HEK293 (cell line): ENCODE data around the gene SLC1A6.

ENCODE experiments used
- HOXC10 ChIP-seq: sonication (generic); formaldehyde crosslinking; IDR thresholded peaks from 2 replicates; pipeline ENCODE4 v1.8.1; 2023; ENCODE audit warnings: mild to moderate bottlenecking, missing genetic modification reagents
- SALL2 ChIP-seq: fragments of 450-650 bp; formaldehyde crosslinking; IDR thresholded peaks from 2 replicates; pipeline ENCODE4 v1.5.0; 2017; ENCODE audit warnings: missing biosample characterization, mild to moderate bottlenecking, missing genetic modification characterization, borderline replicate concordance
- SP2 ChIP-seq: fragments of 450-650 bp; formaldehyde crosslinking; IDR thresholded peaks from 2 replicates; pipeline ENCODE4 v1.5.1; 2016; ENCODE audit warnings: missing biosample characterization, missing genetic modification characterization
- TCF7L2 ChIP-seq: IDR thresholded peaks from 2 replicates; pipeline ENCODE4 v1.6.1; 2011; ENCODE audit warnings: low read depth, mild to moderate bottlenecking, inconsistent platforms, low read length, moderate library complexity, borderline replicate concordance
- ZBTB7A ChIP-seq: fragments of 450-650 bp; formaldehyde crosslinking; IDR thresholded peaks from 2 replicates; pipeline ENCODE4 v1.5.1; 2016; ENCODE audit warnings: low read depth, missing biosample characterization, missing genetic modification characterization
- ZEB2 ChIP-seq: fragments of 450-650 bp; formaldehyde crosslinking; IDR thresholded peaks from 2 replicates; pipeline ENCODE4 v1.5.1; 2016; ENCODE audit warnings: missing biosample characterization, missing genetic modification characterization
- ZNF433 ChIP-seq: fragments of 450-650 bp; formaldehyde crosslinking; IDR thresholded peaks from 2 replicates; pipeline ENCODE4 v1.5.1; 2016; ENCODE audit warnings: missing biosample characterization, missing genetic modification characterization, low read depth
- ZNF629 ChIP-seq: fragments of 450-650 bp; formaldehyde crosslinking; IDR thresholded peaks from 2 replicates; pipeline ENCODE4 v1.5.1; 2017; ENCODE audit warnings: missing biosample characterization, missing genetic modification characterization
- ZNF792 ChIP-seq: fragments of 450-650 bp; formaldehyde crosslinking; IDR thresholded peaks from 2 replicates; pipeline ENCODE4 v1.5.1; 2016; ENCODE audit warnings: missing biosample characterization, missing genetic modification characterization
- ZSCAN16 ChIP-seq: fragments of 450-650 bp; formaldehyde crosslinking; IDR thresholded peaks from 2 replicates; pipeline ENCODE4 v1.5.1; 2016; ENCODE audit warnings: missing biosample characterization, missing genetic modification characterization
- ZSCAN30 ChIP-seq: fragments of 450-650 bp; IDR thresholded peaks from 2 replicates; pipeline ENCODE4 v1.5.1; 2018; ENCODE audit warnings: missing biosample characterization, mild to moderate bottlenecking, missing genetic modification characterization, moderate library complexity
- TF ChIP-seq, protein P1 (sequence below): fragments of 450-650 bp; formaldehyde crosslinking; IDR thresholded peaks from 2 replicates; pipeline ENCODE4 v1.5.1; 2016; ENCODE audit warnings: missing biosample characterization, missing genetic modification characterization

DNA sequence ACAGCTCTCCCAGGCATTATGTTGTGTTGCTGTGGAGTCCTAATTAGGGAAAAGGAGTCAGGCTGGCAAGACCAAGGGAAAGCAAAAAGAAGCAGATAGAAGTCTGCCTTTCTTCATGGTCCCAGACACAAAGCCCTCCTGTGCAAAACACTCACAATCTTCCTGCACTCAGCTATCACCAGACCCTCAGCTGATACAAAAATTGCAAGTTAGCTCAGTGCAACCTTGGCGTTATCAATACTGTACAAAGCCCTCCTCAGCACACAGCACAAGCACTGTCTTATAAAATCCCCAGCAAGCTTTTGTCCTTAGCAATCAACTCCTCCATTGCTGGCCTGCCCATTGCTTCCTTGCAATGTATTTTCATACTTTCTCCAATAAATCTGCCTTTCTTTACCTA, 35.2 kb downstream of the SLC1A6 start:
- TF ChIP-seq, protein P1, sequence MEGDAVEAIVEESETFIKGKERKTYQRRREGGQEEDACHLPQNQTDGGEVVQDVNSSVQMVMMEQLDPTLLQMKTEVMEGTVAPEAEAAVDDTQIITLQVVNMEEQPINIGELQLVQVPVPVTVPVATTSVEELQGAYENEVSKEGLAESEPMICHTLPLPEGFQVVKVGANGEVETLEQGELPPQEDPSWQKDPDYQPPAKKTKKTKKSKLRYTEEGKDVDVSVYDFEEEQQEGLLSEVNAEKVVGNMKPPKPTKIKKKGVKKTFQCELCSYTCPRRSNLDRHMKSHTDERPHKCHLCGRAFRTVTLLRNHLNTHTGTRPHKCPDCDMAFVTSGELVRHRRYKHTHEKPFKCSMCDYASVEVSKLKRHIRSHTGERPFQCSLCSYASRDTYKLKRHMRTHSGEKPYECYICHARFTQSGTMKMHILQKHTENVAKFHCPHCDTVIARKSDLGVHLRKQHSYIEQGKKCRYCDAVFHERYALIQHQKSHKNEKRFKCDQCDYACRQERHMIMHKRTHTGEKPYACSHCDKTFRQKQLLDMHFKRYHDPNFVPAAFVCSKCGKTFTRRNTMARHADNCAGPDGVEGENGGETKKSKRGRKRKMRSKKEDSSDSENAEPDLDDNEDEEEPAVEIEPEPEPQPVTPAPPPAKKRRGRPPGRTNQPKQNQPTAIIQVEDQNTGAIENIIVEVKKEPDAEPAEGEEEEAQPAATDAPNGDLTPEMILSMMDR (tag by site-specific recombination), result no peak
- no peak for TF ChIP-seq ZSCAN16 (tag by site-specific recombination)
- TF ChIP-seq SP2, result no peak
- no peak for TF ChIP-seq TCF7L2
- no peak for TF ChIP-seq SALL2 (tag by site-specific recombination)
- TF ChIP-seq ZNF433, result no peak
- TF ChIP-seq ZEB2, result no peak
- TF ChIP-seq ZNF629 (tag by site-specific recombination), result no peak
- TF ChIP-seq ZSCAN30 (tag by site-specific recombination), result no peak
- TF ChIP-seq HOXC10 (CRISPR knock-in tag), result no peak
- no peak for TF ChIP-seq ZBTB7A (tag by site-specific recombination)
- no peak for TF ChIP-seq ZNF792 (tag by site-specific recombination)
